Heart left ventricle (tissue), 13 donors: ENCODE results near the gene ABTB1.

Experiments
- POLR2A ChIP-seq, 2 donors: fragments of 450-650 bp; IDR thresholded peaks; one replicate each; pipeline ENCODE4 v1.6.1; 2017; ENCODE audit warnings: antibody characterized with exemption in 2 of 2, mild to moderate bottlenecking in 2 of 2, moderate library complexity in 2 of 2
- TF ChIP-seq, protein P1 (sequence below), 12 donors: fragments of 200-600 bp; sonication (generic) in 4 of 12; IDR thresholded peaks; one replicate each; pipeline versions ENCODE4 v1.5.0 to v1.8.0; 2018 to 2022; ENCODE audit warnings: antibody characterized with exemption in 12 of 12, mild to moderate bottlenecking in 5 of 12
- donor health status: ischemic (EF 13 %, LVEDD 7.1; RV severe dilation, severe dysfunction).
- donor health status: DM: no; HTN: yes; CAD: no.
- donor health status: DM: no; HTN: no; CAD: no.
- donor health status: ischemic (EF 25% LVEDD 6.9; RV normal size, moderate dysfunction).
- donor health status: ischemic (EF 25% LVEDD 5.7; RV mildly dilated, moderate dysfunction).
- donor health status: ischemic (EF 35%, LVEDD 5.7; RV mildly dilated, moderate dysfunction).
- donor health status: nonischemic (EF 11% LVEDD 7.7; RV severe dilation, severe dysfunction).
- donor health status: DM: yes; HTN: yes; CAD: no.
- donor health status: PGD.
- donor health status: ischemic (EF 29% LVEDD 5.4; RV normal size, mild dysfunction).
- donor health status: nonischemic (EF 23%, LVEDD 6.1; RV moderate dilation, normal function).

DNA sequence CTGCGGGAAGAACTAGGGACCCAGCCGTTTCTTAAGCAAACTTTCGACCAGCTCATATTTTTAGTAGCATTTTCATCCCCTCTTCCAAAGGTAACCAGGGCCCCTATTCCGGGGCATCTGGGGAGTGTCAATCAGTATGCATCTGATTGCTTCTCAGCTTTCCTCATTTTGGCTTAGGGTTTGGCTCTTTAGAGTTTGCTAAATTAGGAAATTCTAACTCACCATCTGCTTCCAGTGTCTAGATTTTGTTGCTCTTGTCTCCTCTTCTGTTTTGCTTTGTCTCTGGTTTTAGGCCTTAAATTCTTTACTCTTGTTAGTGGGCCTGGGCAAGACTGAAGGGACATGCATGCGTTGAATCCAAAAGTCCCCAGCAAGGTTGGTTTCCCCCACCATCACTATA, 9.6 kb upstream of the ABTB1 start:
- TF ChIP-seq, protein P1, sequence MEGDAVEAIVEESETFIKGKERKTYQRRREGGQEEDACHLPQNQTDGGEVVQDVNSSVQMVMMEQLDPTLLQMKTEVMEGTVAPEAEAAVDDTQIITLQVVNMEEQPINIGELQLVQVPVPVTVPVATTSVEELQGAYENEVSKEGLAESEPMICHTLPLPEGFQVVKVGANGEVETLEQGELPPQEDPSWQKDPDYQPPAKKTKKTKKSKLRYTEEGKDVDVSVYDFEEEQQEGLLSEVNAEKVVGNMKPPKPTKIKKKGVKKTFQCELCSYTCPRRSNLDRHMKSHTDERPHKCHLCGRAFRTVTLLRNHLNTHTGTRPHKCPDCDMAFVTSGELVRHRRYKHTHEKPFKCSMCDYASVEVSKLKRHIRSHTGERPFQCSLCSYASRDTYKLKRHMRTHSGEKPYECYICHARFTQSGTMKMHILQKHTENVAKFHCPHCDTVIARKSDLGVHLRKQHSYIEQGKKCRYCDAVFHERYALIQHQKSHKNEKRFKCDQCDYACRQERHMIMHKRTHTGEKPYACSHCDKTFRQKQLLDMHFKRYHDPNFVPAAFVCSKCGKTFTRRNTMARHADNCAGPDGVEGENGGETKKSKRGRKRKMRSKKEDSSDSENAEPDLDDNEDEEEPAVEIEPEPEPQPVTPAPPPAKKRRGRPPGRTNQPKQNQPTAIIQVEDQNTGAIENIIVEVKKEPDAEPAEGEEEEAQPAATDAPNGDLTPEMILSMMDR (IDR thresholded peaks at IDR 0.05) = no peak
- TF ChIP-seq POLR2A (IDR thresholded peaks at IDR 0.05) = no peak
